Measurements from ENCODE around the gene NDUFB11. TPM values are rescaled to one million over a fixed set of nuclear protein-coding genes. Genes with fewer than 3 reads are reported as not detected.

The NDUFB11 gene
- total and polyA plus RNA-seq, 9 of the 15 experiments (the other 6 are each of a cell fraction or from before 2014, with no cell fraction given) = 20.9 to 269 (median 86.8) TPM

GRCh38 chrX:47190445-47191269 is 46.2 kb upstream of the NDUFB11 start (continued):
- TF ChIP-seq ZNF407 (IDR thresholded peaks at IDR 0.05; ENCODE audit: low read depth) (no peak), KAT2B (IDR thresholded peaks at IDR 0.05; ENCODE audit: low read depth, low read length) (no peak), DEAF1 (CRISPR knock-in tag; IDR thresholded peaks at IDR 0.05) (no peak), PHF8 (IDR thresholded peaks at IDR 0.05; ENCODE audit: borderline replicate concordance, low read length) (peak; percentile 36; the same call in 1 of the 2 replicates), IRF2 (CRISPR knock-in tag; IDR thresholded peaks at IDR 0.05) (no peak), BRD4 (IDR thresholded peaks at IDR 0.05) (no peak), ZNF12 (CRISPR knock-in tag; IDR thresholded peaks at IDR 0.05) (no peak), NCOA4 (IDR thresholded peaks at IDR 0.05; ENCODE audit: partially characterized antibody) (no peak), HSF4 (CRISPR knock-in tag; IDR thresholded peaks at IDR 0.05; ENCODE audit: borderline replicate concordance) (no peak), NFE2L1 (tag; IDR thresholded peaks at IDR 0.05; ENCODE audit: borderline replicate concordance, low read depth) (no peak), CTCFL (IDR thresholded peaks at IDR 0.05; ENCODE audit: borderline replicate concordance, insufficient read depth, low read depth, low read length, poor library complexity, severe bottlenecking) (no peak), CSDE1 (IDR thresholded peaks at IDR 0.05) (no peak), ZNF3 (CRISPR knock-in tag; IDR thresholded peaks at IDR 0.05) (no peak), HMG20A (CRISPR knock-in tag; conservative IDR thresholded peaks at IDR 0.05) (no peak), NR2C2 (CRISPR knock-in tag; IDR thresholded peaks at IDR 0.05) (no peak), NR2C2 (tag; IDR thresholded peaks at IDR 0.05) (no peak)
